Measurements from ENCODE around the gene TANC1.
"Not testable (repeated sequence)": the region's sequence is repeated elsewhere in the genome, so short reads cannot be mapped to it uniquely, and the experiment has no call there.

Gene TANC1

DNA sequence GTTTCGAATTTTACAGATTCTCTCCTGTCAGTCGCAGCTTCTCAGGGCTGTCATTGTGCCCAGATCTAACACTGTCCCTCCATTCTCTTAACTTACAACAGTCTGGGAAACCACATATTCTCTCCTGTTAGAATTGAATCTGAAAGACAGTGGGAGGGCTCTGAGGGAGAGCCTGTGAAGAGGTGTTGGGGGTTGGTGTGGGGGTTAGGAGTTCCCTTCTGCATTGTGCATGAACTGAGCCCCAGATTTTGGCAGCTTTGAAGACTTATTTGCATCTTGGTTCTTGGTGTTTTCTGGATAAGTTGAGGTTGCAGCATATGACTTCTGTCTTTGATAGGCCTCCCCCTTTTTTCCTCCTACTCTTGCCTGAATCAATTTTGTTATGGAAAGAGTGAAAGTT, 64.1 kb downstream of the TANC1 start:
- DNase-seq: no peak

DNA sequence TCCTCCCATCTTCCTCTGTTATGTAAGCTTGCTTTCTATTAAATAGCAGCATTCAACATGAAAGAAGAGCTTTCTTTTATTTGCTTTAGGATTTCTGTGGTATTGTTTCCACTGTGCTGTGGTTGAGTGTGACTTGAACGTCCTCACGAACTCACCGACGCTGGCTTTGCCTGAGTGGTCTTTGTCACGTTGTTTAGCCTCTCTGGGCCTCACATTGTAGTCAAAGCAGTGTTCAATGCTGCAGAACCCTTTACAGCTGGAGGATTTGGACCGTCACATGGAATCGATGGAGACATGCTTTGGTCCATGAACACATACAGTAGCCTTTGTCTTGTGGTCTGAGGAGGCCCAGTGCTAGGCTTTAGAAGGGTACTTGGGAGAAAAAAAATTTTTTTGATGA, 66.3 kb downstream of the TANC1 start:
- no peak for DNase-seq

DNA sequence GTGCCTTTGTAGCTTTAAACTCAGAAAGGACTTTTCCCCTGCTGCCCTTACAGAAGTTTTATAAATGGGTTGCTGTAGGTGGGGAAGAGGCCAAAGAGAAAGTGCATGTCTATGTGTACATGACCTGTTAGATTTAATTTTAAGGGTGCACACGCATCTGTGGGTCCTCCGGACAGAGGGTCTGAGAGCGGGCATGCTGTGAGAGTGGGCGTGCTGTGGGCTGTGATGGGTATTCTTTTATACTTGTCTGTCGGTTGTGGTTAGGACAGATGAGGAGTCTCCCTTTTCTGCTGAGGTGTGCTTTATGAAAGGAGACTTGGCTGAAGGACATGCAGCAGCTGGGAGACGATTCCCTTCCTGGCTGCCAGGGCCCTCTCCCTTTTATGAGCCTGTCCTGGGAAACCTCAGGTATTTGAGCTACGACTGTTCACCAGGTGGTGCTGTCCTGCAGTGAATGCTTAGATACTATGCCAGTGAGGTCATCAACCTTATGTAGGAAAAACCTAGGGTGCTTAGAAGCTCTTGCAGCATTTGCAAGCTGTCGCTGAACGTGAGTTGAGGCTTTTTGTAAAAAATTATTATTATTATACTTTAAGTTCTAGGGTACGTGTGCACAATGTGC, 67.5 kb downstream of the TANC1 start:
- no peak for DNase-seq

DNA sequence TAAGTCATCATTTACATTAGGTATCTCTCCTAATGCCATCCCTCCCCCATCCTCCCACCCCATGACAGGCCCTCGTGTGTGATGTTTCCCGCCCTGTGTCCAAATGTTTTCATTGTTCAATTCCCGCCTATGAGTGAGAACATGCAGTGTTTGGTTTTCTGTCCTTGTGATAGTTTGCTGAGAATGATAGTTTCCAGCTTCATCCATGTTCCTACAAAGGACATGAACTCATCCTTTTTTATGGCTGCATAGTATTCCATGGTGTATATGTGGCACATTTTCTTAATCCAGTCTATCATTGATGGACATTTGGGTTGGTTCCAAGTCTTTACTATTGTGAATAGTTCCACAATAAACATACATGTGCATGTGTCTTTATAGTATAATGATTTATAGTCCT, 68.0 kb downstream of the TANC1 start:
- DNase-seq: not testable (repeated sequence)

DNA sequence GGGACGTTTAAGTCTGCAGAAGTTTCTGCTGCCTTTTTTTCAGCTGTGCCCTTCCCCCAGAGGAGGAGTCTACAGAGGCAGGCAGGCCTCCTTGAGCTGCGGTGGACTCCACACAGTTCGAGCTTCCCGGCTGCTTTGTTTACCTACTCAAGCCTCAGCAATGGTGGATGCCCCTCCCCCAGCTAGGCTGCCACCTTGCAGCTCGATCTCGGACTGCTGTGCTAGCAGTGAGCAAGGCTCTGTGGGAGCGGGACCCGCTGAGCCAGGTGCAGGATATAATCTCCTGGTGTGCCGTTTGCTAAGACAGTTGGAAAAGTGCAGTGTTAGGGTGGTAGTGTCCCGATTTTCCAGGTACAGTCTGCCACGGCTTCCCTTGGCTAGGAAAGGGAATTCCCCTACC, 72.9 kb downstream of the TANC1 start:
- not testable (repeated sequence) for DNase-seq

DNA sequence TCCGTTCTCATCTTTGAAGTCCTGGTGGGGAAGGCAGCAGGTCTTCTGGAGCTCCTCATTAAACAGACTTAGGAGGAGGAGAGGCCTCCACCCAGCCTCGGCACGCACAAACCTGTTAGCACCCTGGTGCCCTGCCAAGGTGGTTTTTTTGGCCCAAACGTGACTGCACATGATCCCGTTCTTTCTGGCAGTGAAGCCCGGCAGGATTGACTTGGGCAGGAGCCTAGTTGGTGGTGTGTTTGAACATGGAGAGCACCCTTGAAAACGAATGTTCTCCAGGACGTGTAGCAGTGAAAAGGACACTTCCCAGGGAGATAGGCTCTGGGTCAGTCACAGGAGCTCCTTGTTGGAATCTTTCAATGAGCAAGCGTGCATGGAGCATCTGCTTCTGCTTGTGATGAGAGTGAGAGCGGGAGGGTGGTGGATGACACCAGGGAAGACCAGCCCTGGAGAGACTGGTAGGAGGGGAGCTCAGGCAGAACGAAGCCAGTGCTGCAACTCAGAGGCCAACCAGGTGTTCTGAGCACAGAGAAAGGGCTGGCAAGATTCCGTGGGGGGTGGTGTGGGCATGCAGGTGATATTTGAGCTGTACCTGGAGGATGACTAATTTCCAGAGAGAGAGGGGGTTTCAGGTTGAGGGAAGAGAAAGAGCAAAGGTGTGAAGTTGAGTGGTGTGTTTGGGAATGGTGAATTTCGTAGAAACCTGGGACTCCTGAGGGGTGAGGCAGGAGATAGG, 73.8 kb downstream of the TANC1 start:
- DNase-seq: no peak

DNA sequence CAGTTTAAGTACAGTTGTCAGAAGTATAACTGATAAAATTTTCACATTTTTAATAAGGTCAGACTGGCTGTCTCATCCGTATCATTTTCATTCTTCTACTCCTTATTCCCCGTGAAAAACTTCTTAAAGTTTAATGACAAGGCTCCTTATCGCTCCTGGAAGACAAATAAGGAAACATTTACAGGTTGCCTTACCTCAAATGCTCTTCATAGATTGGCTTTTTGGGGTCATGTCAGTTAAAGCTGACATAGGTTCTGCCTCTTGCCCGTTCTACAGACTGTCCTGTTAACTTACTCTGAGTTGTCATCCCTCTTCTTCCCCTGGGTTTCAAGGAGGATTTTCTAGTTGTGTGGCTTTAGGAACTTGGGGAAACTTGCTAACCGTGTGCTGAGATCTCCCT, 75.3 kb downstream of the TANC1 start:
- no peak for DNase-seq

DNA sequence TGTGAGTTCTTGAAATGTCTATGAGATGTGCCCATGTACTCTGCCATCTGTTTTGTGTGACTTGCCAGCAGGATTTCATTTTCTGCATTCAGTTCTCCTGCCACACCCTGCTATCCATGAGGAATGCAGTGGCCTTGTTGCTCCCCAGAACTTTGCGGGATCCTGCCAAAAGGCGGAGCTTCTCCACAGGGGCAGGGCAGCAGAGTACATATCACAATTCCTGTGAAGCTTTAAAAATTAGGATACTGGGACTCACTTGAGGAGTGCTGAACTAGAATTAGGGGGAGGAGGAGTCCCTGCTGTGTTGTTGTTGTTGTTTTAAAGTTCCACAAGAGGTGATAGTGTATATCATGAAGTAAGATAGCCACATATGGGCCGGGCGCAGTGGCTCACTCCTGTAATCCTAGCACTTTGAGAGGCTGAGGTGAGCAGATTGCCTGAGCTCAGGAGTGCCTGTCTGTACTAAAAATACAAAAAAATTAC, 76.4 kb downstream of the TANC1 start:
- DNase-seq: no peak

DNA sequence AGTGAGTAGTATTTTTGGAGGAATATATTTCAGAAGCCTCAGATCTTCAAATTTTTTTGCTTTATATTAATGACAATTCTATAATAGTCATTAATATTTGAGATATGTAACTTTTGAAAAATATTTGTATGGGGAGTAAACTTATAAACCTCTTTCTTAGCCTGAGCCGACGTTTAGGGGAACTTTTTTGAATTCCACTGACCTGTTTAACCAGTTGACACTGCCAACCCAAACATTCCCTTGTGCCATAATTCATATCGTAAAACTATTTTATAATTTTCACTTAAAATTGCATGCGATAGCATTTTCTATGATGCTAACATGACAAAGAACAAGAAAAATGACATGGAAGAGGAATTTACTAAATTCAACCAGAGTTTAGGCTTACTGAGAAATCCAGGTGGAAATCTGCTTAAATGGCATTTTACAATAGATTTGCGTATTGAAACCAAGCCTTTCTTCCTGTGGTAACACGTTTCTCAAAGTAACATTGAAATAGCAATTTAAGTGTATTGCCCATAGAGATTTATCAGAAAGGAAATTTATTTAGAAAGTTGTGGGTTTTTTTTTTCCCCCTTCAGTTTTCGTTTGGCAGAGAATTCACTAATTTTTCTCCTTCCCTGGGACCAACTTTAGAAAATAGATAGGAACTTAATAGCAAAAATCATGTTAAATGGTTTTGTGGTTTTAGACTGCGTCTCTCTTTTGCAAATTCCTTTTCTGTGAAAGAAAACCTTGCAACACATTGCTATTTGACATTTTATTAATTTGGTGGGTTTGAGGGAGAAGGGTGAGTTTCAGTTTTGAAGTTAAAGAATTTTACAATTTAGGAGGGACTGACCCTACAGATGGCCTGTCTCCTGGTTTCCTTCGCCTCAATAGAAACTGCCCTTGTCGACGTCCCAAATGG, 77.4 kb downstream of the TANC1 start:
- no peak for DNase-seq

DNA sequence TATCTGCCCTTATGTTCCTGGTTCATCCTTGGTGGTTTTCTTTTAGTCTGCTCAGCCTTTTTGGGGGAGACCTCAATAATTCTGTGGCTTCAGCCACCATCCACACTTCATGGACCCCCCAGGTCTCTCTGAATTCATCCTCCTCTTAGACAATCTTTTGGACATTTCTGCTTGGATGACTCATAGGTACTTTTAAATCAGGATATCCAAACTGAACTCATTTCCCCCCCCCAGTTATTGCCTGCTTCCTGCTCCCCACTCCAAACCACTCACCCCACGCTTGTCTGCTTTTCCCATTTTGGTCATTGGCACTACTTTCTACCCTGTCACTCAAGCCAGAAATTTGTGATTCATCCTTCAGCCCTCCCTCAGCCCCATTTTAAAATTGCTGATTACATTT, 78.5 kb downstream of the TANC1 start:
- no peak for DNase-seq

DNA sequence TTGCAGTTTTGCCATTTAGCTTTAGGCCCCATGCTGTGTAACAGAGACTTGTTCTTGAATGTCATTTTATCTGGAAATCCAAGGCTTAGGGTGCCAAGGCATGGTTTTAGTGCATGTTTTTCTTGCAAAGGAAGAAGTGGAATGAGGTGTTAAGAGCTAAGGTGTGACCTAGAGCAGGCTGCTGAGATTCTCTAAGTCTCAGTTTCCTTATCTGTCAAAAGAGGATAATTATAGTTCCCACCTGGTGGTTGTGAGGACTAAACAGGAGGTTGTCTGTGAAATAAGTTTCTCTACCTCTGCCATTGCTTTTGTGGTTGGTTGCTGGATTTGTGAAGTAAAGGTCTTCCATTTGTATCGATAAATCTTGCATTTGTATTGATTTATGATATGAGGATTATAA, 82.0 kb downstream of the TANC1 start:
- DNase-seq: no peak

DNA sequence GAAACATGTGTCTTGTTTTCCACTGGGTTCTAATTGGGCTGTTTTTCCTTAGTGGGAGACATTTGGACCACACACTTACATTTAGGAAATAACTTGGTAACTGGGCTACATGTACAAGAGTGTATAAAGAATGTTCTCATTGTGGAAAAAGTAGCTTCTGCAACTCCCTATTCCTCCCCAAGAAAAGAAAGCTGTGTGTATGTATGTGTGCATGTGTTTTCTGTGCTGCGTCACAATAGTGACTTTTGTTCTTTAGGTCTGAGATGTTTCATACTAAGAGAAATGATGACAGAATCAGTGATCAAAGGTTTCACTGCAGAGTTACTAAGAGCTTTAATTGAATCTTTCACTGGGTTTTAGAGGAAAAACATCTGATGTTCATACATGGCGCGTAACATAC, 82.7 kb downstream of the TANC1 start:
- no peak for DNase-seq

DNA sequence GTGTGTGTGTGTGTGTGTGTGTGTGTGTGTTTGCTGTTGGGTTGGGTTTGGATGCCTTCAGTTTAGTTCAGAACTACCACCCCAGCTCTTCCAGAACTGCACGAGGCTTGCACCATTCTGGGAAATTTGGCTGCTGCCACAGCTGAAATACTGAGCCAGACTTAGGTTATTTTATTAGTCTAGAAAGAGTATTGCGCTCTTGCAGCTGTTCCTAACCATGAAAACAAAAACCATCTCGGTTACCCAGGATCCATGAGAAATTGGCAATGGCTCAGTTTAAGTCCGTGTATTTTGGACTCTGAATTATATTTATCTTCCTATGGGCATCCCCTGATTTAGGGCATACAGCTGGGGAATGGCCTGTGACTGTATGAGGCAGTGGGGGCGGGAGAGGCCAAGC, 83.2 kb downstream of the TANC1 start:
- no peak for DNase-seq

DNA sequence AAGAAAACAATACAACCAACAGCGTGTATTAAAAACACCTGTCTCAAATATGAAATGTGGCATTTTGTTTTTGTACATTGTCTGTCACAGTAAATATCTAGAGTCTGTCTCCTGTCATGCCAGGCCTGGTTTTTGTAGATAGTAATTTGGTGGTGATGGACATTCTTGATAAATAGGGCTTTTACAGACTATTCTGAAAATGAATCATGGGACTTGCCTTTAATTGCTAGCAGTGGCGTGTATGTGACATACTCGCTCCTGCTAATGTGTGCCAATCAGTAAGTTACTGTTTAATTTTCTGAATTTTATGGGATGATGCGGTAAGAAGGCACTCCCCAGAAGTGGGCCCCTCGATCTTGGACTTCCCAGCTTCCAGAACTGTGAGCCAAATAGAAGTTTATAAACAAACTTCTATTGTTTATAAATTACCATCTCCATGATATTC, 83.7 kb downstream of the TANC1 start:
- no peak for DNase-seq

DNA sequence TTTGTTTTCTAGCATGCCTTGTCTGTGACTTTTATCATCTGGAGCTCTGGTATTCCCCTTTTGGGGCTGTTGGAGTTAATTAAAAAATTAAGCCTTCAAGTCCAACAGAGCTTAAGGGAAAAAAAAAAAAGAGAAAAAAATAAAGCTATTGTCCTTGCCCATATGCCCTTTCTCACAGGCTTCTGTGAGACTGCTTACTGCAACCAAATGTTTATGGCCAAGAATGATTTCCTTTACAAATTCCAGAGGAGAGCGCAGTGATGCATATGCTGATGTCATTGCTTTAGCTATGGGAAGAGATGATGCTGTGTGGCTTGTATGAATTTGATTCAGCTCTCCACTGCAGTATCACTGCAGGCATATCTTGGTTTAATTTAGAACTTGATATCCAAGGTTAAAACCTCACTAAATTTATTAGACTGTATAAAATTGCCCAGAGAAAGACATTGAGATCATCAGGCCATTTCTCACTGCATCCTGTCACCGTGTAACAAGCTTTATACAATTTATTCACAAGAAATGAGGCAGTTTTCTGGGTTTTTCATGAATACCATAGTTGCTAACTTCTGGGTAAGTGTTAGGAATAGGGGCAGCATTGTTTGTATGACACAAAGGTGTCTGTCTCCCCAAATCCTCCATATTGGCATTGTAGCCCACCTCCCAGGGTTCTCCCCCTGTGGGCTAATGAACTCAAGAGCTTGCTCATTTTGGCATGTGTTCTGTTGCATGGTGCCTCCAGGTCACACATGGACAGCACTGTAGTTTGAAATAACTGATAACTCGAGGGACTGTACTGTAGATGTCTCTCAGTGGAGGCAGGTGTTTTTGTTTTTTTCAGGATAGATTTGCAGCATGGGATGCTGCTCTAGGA, 85.0 kb downstream of the TANC1 start:
- DNase-seq: no peak

DNA sequence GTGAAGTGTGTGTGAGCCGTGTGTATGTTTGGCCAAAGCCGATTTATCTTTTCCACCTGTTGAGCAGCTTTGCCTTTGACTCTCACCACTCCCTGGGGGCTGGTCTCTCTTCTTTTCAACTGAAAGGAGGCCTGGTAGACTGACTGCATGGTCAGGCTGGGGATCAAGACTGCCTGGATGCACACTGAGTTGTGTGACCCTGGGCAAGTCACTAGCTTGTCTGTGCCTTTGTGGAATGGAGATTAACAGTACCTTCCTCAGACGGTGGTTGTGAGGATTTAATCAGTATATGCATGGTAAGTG, 85.5 kb downstream of the TANC1 start:
- no peak for DNase-seq

DNA sequence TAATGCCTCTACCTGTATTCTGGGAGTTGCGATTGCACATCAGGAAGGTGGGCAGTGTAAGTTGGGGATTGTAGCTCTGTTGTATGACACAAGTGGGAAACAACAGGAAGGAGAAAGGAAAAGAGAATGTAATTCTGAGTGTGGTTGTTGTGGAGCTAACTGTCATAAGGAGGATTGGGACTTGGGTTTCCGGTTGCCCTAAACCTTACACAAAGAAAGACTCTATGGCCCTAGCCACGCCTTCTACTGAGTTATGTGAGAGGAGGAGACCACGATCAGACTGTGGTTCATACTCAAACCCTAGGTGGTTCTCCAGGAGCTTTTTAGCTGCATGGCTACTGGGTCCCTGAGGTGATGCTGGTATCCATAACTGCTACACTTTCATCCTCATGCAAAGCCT, 86.5 kb downstream of the TANC1 start:
- no peak for DNase-seq

DNA sequence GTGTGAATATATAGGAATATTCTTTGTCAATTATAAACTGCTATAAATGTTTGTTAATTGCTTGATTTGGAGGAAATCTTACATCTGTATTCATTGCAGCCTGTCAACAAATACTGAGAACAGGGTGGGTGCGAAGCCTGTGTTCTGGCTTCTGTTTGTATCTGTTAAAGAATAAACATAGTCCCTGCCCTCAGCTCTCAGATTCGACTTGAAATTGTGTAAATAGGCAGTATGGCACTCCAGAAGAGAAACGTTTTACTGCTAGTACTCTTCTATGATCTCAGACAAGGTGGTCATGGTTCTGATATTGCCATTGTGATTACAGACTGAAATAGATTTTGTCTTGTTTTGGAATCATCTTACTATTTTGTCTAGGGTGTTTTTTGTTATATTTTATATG, 92.1 kb downstream of the TANC1 start:
- no peak for DNase-seq

DNA sequence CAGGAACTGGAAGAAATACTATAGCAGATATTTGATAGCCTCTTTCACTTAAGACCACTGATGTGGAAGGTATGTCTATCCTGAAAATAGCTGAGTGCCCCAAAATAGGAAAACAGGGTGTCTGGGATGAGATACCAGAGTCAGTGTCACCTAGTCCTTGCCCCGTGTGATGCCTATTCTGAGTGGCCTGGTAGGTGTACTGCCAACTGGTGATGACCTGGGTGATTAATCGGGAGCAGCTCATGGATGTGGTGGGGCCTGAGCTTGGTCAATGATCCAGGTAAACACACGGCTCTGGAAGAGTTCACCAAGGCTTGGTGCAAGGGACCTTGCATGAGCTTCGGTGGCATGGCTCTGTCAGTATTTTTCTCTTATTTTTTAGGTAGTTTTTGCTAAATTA, 95.2 kb downstream of the TANC1 start:
- DNase-seq: no peak

DNA sequence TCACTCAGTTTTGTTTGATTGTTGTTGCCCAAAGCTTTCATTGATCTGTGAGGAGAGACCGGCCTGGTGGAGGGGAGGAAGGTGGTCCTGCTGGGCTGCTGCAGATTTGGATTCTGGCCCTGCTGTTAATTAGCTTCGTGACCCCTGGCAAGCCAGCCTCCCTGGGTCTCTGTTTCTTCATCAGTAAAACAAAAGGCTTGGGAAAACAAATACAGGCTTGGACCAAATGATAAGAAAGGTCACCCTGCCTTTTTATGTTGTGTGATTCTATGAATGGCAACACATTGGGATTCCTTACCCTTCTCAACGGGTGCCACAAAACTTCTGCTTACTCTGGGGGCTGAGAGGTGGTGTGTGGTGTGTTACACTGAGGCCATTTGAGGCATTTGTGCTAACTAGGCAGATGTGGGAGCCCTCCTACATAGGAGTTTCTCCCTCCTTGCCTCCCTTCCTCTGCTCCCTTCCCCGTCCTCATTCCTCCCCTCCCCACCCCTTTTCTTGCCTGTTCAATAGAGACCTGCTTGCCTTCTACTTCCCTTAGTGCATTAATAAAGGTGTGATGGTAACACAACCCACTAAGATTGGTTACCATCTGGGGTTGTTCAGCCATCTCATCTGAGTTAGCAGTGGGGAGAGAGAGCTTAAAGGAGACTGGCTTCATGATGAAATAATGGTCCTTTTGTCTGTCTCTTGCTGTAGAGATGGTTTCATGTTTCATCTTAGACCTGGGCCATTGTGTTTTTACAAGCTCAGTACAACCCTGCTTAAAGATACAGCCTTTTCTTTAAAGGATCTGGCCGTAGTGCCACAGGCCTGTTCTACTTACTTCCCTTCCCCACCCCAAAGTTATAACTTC, 96.2 kb downstream of the TANC1 start:
- no peak for DNase-seq

DNA sequence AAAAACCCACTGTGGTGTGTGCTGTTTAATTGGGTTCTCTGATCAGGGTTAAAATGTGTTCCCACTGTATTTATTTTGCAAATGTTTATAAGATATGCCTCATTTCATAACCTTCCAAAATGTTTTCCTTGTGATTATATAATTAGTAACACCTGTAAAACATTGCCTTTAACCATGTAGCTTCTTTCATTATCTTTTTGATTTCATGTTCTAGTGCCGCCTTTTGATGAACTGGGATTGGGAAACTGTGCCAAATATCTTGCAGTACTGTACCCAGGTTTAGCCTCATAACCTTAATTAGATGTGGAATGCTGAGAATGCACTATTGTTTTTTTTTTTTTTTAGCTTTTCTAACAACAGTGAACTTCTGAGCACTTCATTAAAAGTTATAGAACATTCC, 96.9 kb downstream of the TANC1 start:
- no peak for DNase-seq

DNA sequence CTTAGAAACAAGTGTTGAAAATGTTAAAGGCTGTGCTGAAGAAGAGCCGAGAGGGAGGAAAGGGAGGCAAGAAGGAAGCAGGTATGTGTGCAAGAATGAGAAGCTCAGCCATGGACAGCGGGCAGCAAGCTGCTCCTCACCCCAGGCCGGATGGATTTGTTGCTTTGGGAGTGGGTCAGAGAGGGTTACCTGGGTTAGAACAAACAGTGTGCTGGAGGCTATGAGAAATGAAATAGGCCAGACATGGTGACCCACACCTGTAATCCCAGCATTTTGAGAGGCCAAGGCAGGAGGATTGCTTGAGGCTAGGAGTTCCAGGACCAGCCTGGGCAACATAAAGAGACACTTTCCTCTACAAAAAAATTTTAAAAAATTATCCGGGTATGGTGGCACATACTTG, 97.5 kb downstream of the TANC1 start:
- no peak for DNase-seq
